Vagina (tissue), 2 donors: Measurements from ENCODE around the gene C10orf95. TPM values are rescaled to one million over a fixed set of nuclear protein-coding genes. Genes with fewer than 3 reads are reported as not detected.

Experiments
- microRNA counts, 2 donors: library from miRNA; unstranded; fragments of <30 nt; microRNA quantifications; one replicate each; lab custom pipeline; 2016 to 2017
- microRNA-seq: library from miRNA; unstranded; fragments of <30 nt; microRNA quantifications from one replicate; pipeline ENCODE4, GENCODE V29; 2017; ENCODE audit warnings: borderline number of aligned reads, borderline replicate concordance
- small RNA-seq: library from RNA; depleted of rRNA; stranded (forward); fragments of <200 nt; gene quantifications from one replicate; pipeline ENCODE3, GENCODE V24; 2016
- total RNA-seq: library from RNA; depleted of rRNA; stranded (reverse); fragments of >200 nt; gene quantifications from one replicate; pipeline ENCODE4 v1.2.3, GENCODE V29; 2016

C10orf95 gene
- total RNA-seq, 1 donor from 2014 or later = not detected

MicroRNAs within 50 kb of the gene (microRNA counts, 767-probe panel; counts per million panel counts)
- 238 to 261 counts per million in 2 donors for microRNA hsa-miR-146b-3p (lab: Ali Mortazavi, UCI)
- 238 to 261 counts per million in 2 donors for microRNA hsa-miR-146b-5p (lab: Ali Mortazavi, UCI)

Small RNAs within 50 kb of the gene (microRNA-seq; reads per million reads assigned to microRNA genes)
- gene MIR146B = 315 reads per million, percentile 65 among the genes with 10 or more reads in this experiment

Small RNAs within 50 kb of the gene (small RNA-seq; reads per million reads assigned to genes)
- 449 reads per million, percentile 98 among the genes with 10 or more reads in this experiment for gene MIR146B

Other genes with a start within 250 kb of the C10orf95 start
- not detected for gene ELOVL3, start 225.2 kb downstream of the C10orf95 start, total RNA-seq
- not detected for gene PITX3, start 210.0 kb downstream of the C10orf95 start, total RNA-seq
- 48.9 TPM for gene GBF1, start 206.0 kb downstream of the C10orf95 start, total RNA-seq
- 26.8 TPM for gene NFKB2, start 55.8 kb downstream of the C10orf95 start, total RNA-seq
- 6.4 TPM for gene PSD, start 32.8 kb downstream of the C10orf95 start, total RNA-seq
- 27.7 TPM for gene FBXL15, start 30.7 kb downstream of the C10orf95 start, total RNA-seq
- 52.1 TPM for gene CUEDC2, start 19.0 kb downstream of the C10orf95 start, total RNA-seq
- 74.2 TPM for gene ACTR1A, start 51.2 kb upstream of the C10orf95 start, total RNA-seq
- 12.5 TPM for gene SUFU, start 52.4 kb upstream of the C10orf95 start, total RNA-seq
- gene TRIM8, start 192.9 kb upstream of the C10orf95 start, total RNA-seq = 126 TPM